Middle frontal gyrus (tissue), 1 donor: ENCODE results near the gene ENTREP1.

ENCODE experiments used
- DNase-seq: peaks from one replicate; pipeline ENCODE4 v3.0.0-alpha.2; 2015; ENCODE audit warnings: low spot score; ENCODE audit errors: extremely low spot score

The ENTREP1 gene

GRCh38 chr9:69319324-69320025 lies 5.5 kb upstream of the ENTREP1 start:
- DNase-seq, result no peak

- no peak for DNase-seq
Observed at GRCh38 chr9:69322256-69322655, 2.8 kb upstream of the ENTREP1 start.

DNA sequence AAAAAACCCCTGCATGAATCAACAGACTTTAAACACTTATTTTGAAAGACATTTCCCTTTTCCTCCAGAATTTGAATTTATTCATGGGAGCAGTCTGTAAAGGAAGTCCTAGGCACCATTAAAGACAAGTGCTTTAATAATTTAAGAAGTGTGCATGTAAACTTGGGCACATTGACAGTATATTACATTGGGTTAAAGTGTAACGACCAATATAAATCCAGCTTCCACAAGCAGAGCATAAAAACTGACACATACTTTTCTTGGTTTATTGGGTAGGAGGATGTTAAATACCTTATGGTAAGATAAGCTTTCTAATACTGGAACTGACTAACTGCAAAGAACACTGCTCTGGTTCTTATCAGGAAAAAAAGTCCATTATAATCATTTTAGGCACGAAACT lies 1.2 kb upstream of the ENTREP1 start:
- DNase-seq, result no peak

- DNase-seq, result no peak
Observed at GRCh38 chr9:69325409-69326212, 596 bp downstream of the ENTREP1 start.

GRCh38 chr9:69326261-69326660 lies 1.2 kb downstream of the ENTREP1 start:
- DNase-seq, result no peak

- no peak for DNase-seq
Observed at GRCh38 chr9:69330580-69330979, 5.6 kb downstream of the ENTREP1 start.

- no peak for DNase-seq
Observed at GRCh38 chr9:69331444-69331843, 6.4 kb downstream of the ENTREP1 start.

- DNase-seq, result no peak
Observed at GRCh38 chr9:69332067-69332685, 7.2 kb downstream of the ENTREP1 start.

GRCh38 chr9:69333716-69334115 lies 8.7 kb downstream of the ENTREP1 start:
- no peak for DNase-seq

DNA sequence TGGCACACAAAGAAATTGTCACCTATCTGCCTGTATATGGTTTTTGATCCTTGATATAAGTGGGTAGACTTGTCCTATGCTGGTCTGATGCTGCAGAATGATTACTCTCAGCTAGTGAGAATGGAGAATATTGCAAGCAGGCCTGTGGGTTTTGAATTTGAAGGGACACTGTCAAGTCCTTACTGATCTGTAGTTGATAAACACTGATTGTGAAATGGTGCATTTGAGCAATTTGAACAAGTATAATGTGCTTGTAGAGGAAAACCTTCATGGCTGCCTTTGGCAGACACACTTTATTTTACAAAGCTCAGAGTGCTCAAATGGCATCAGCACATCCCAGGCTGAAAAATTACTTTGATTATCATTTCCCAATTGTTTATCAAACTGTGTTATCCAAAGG lies 9.3 kb downstream of the ENTREP1 start:
- DNase-seq, result no peak

GRCh38 chr9:69339620-69340019 lies 14.6 kb downstream of the ENTREP1 start:
- no peak for DNase-seq

DNA sequence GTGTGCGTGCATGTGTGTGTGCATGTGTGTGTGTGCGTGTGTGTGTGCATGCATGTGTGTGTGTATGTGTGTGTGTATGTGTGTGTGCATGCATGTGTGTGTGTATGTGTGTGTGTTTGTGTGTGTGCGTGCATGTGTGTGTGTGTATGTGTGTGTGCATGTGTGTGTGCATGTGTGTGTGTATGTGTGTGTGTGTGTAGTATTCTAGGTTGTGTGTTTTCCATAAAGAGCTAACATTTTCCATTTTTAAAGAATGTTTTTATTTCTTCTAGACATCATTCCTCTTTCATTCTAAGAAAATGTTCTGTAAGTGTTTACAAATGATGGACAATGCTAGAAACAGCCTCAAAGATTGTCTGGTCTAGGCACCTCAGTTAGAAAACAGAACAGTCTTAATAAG lies 15.6 kb downstream of the ENTREP1 start:
- no peak for DNase-seq

DNA sequence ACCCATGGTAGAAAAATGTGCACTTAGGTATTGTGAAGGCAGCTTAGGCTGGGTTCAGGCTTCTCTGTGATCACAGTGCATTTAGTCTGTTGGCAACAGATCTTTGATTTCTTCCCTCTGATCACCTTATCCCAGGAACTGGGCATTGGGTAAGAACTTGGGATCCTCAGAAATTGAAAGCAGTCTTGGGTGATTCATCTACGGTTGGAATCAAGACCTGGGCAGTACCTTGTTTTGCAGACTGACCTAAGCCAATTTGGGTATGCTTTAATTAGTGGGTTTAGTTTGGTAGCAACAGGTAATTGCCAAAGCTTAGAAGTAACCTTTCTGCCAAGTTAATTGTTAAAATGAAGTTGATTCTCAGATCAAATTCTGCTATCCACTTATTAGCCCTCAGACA lies 17.8 kb downstream of the ENTREP1 start:
- DNase-seq, result no peak

GRCh38 chr9:69344459-69344858 lies 19.4 kb downstream of the ENTREP1 start:
- DNase-seq, result no peak

- no peak for DNase-seq
Observed at GRCh38 chr9:69346596-69347390, 21.8 kb downstream of the ENTREP1 start.

DNA sequence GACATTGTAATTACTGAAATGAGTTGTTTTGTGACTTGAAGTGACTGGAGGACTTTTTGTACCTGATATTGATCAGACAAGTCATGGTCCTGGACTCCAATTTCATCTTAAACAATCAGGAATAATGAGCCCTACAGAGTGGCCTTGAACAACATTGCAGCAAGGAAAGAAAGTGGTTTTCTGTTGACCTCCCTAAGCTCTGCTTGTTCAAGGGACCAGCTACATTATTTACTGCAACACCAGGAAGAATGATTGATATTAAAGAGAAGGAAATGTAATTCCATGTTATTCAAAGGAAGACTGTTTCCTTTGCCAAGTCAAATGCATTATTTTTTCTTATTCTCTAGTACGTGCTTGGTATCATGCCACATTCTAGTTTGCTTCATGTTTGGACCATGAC lies 22.6 kb downstream of the ENTREP1 start:
- DNase-seq, result no peak

DNA sequence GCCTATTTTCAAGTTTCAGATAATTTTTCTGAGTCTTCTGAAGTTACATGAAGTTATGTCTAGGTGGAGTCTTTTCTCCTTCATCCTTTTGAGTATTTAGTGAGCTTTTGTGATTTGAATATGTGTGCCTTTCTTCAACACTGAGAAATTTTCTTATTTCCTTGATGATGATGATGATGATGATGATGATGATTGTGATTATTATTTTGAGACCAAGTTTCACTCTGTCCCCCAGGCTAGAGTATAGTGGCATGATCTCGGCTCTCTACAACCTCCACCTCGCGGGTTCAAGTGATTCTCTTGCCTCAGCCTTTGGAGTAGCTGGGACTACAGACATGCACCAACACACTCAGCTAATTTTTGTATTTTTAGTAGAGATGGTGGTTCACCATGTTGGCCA lies 26.2 kb downstream of the ENTREP1 start:
- DNase-seq, result no peak

- DNase-seq, result no peak
Observed at GRCh38 chr9:69355232-69355631, 30.2 kb downstream of the ENTREP1 start.

DNA sequence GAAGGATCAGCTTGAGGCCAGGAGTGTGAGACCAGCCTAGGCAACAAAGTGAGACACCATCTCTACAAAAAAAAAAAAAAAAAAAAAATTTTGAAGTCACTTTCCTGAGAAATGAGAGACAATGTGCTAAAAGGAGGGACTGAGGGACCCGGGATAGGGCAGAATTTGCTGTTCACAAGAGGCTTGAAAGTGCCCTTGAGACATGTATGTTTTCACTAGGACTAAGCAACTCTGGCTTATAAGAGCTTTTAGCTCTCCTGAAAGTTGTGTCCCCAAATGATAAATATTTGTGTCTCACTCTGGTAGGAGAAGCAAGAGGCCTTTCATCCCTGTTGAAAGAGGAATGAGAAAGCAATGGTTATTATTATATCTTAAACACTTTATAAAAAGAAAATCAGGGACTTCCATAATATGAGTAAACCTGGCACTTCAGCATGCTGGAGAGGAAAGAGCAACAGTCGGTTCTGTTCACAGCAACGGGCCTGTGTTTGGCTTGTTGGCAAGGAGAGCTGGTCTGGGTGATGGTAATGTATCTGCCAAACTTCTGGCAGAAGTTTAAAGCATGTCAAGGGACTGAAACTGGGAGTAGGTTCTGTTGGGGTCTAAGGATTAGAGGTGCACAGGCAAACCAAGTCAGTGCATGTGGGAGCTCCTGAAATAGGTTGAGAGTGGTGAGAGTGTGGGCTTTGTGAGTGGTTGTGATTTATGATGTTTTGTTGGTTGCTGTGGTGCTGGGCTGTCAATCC lies 32.2 kb downstream of the ENTREP1 start:
- no peak for DNase-seq

GRCh38 chr9:69357821-69358220 lies 32.8 kb downstream of the ENTREP1 start:
- DNase-seq, result no peak

DNA sequence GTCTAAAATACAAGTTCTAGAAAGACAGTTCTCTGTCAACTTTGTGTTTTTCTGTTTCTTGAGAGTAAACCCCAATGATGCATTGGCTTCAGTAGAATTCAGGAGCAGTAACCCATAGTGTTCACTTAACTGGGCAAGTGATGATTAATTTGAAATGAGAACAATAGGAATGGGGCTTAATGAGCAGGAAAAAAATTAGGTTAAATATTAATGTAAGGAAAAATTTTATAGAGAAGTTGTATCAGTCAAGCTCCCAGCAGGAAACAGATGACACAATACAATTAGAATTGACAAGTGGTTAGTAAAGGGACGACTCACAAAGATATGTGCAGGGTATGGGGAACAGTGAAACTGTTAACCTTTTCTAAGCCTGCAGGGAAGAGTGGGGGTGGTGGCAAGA lies 38.2 kb downstream of the ENTREP1 start:
- no peak for DNase-seq
